SKM-1 (cell line): ENCODE results near the gene ATXN7.

Source experiments
- DNase-seq: peaks from one replicate; lab custom pipeline; 2025; ENCODE audit not compliant: unreplicated experiment; lab: John Stamatoyannopoulos, UW

The ATXN7 gene

DNA sequence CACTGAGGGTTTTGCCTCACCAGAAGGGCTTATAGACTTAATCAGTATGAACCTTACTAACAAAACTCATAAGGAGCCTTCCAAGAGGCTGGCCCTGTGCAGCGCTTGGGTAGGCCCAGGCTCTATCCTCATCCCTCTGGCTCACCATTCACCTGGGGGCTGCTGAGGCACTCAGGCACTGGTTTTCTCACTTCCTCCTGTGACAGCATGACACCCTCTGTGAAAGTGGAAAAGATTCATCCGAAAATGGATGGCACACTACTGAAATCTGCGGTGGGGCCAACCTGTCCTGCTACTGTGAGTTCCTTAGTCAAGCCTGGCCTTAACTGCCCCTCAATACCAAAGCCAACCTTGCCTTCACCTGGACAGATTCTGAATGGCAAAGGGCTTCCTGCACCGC, 118.3 kb downstream of the ATXN7 start:
- DNase-seq: no peak

DNA sequence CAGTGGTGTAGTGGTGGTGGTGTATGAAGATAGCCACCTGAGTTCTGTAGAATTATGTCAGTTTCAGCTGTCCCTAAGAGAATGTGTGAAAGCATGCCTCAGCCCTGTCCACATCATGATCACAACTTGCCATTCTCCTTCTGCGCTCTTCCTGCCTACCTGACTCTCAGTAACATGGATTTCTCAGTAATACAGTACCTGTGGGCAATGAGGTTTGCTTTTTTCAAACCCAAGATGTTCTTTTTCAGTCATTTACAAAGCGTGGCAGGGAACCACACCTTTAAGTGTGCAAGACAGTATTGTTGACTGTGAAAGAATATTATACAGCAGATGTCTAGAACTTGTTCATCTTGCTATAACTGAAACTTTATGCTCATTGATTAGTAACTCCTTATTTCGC, 120.7 kb downstream of the ATXN7 start:
- DNase-seq: no peak

GRCh38 chr3:63986146-63986545, 122.5 kb downstream of the ATXN7 start:
- no peak for DNase-seq

DNA sequence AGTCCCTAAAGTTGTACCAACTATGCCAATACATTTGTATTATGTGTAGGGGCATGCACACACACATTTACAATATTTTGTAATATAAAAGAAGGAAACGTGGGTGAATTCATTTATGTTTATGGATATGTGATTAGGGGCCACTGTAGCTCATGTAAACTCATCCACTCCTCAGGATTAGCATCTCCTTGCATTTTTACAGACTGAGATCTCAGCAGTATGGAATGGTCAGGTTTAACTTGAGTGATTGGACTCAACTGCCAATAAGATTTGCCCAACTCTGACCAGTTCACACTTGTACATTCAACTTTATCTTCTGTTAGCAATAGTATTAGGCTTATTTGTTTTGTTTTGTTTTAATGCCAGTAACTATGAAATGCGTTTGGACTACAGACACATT, 123.2 kb downstream of the ATXN7 start:
- no peak for DNase-seq

DNA sequence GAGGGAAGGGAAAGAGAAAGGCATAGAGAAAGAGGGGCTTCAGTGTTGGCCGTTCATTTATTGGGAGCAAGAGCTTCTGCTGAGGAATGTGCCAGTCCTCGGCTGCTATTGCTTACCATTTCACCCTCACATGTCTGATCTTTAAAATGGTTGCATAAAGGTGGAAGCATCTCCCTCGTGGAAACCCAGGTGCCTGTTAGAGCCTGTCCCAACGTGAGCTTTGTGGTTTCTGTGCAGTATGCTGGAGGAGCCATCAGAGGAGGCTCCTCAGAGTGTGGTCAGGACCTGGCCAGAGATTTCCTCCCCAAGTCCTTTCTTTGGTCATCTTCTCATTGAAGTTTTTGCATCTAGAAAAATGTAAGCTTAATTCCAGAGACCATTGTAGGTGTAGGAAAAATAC, 125.3 kb downstream of the ATXN7 start:
- no peak for DNase-seq

DNA sequence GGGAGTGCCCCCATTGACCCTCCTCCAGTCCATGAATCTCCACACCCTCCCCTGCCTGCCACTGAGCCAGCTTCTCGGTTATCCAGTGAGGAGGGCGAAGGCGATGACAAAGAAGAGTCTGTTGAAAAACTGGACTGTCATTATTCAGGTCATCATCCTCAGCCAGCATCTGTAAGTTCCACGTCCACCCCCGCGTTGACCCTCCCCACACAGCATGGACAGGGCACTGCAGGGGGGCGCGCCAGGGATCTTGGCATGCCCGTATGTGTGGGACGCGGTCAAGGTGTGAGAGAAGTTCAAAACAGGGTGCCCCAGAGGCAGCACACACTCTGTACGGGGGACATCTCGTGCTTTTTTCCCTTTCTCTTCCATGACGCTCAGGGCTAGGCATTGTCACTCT, 126.5 kb downstream of the ATXN7 start:
- no peak for DNase-seq

DNA sequence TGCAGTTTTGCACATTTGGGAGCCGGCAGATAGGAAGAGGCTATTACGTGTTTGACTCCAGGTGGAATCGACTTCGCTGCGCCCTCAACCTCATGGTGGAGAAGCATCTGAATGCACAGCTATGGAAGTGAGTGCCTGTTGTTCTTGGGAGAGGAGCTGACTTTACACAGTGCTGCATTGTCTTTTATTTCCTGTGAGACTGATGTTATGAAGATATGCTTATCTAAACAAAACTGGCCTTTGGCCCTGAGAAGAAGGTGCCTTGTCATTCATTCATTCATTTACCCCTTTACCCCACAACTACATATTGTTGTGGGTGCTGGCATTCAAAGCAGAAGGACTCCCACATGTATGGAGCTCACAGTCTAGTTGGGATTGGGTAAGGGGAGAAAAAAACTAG, 127.1 kb downstream of the ATXN7 start:
- no peak for DNase-seq

DNA sequence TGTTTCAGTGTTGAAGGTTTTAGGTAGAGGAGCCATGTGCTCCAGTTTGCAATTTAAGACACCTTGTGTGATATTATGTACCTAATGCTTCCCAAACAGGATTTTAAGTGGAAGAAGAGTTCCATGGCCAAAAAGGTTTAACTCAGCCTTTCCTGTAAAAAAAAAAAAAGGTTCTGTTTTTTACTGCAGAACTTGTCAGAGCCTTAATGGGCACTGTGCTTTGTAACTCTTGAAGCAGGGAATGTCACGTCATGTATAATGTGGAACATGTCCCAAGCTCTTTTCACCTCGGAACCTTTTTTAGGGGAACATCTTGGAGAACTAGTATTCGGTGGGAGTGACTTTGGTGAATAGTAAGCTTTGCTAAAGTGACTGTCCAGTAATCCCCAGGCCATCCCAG, 128.0 kb downstream of the ATXN7 start:
- no peak for DNase-seq

- DNase-seq: no peak
These were observed 129.0 kb downstream of the ATXN7 start for GRCh38 chr3:63992516-63993209.

DNA sequence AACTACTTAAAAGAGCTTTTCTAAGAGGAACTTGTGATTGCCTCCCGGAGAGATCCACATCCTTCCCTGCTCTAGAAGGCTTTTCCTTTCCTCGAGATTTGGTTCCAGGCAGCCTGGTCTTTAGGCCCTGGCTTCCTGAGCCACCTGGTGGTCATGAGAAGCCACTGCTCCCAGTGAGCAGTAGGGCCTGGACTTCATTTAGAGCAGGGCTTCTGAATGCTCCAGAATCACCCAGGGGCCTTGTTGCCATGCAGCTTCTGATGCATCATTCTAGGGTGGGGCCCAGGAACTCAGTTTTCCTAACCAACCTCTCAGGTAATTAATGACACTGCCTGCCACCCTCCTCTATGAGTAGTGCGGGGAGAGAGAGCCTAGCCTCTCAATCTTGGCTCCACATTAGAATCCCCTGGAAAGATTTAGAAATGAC, 130.0 kb downstream of the ATXN7 start:
- DNase-seq: peak; percentile 28

- no peak for DNase-seq
These were observed 131.4 kb downstream of the ATXN7 start for GRCh38 chr3:63995086-63995485.

GRCh38 chr3:63998852-63999754, 135.4 kb downstream of the ATXN7 start:
- DNase-seq: no peak

DNA sequence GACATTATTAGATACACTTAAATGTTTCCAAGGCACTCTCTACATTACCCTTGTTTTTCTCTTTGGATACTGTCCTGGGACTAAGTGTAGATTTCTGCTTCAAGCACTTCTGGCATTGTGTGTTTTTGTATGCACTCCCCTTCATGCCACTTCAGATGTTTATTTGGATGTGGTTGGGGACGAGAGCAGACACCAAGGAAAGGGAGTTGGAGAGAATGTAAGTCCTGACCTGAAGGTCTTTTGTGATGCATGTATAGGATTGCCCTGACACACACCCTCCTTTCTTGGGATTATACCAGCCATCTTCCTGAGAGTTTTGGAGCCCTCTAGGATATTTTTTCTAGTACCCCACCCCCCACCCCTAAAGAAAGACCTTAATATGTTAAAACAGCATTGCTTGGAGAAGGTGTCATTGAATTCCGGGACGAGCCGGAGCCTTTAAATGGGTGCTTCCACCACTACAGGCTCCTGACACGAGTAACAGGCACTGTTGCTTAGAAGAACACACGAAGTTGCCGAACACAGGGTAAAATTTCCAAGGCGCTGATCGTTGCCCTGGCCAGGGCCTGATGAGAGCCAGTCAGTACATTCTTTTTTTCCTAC, 136.9 kb downstream of the ATXN7 start:
- DNase-seq: no peak

GRCh38 chr3:64002233-64002632, 138.6 kb downstream of the ATXN7 start:
- DNase-seq: no peak

- DNase-seq: no peak
These were observed 139.9 kb downstream of the ATXN7 start for GRCh38 chr3:64003589-64003988.

- DNase-seq: no peak
These were observed 144.3 kb downstream of the ATXN7 start for GRCh38 chr3:64008017-64008416.

DNA sequence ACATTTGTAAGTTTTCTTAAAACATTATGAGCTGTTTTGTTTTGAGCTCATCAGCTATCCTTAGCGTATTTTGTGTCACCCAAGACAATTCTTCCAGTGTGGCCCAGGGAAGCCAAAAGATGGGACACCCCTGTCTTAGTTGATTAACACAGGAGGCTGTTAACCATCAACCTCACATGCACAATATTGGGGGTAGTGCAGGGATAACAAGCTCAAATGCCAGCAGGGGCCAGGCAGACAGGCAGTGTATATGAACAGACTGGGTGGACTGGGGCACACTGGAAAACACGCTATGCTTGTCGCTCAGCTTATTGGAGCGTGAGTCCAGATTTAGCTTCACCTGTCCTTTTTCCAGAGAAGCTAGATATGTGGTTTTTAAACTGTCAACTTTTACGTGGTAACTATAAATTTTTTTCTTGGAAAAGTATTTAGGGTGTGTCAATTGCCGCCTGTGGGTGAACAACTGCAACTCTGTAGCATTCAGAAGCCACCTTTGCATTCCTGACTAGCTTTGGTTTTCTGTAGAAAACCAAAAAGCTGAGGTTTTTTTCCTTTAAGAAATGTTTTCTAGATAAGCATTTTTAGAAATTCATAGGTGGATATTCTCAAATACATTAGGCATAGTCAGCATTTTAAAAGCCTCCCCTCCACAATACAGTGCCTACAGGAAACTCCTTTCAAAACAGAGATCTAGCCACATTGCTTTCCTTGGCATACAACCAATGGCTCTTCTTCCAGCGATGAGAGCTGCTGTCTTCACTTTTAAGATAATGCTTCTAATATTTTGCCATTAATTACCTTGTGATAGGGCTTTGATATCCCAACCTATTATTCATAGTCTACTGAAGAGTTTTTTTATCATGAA, 145.1 kb downstream of the ATXN7 start:
- no peak for DNase-seq

GRCh38 chr3:64009528-64009927, 145.9 kb downstream of the ATXN7 start:
- DNase-seq: no peak

- no peak for DNase-seq
These were observed 146.5 kb downstream of the ATXN7 start for GRCh38 chr3:64010199-64010598.

GRCh38 chr3:64011685-64012084, 148.0 kb downstream of the ATXN7 start:
- DNase-seq: no peak
